ENCODE data around the gene ALPG. TPM values are rescaled to one million over a fixed set of nuclear protein-coding genes. Genes with fewer than 3 reads are reported as not detected.
A peak's percentile ranks its signal among the peaks of the same experiment; 100 is the strongest.
"Not testable (repeated sequence)": the region's sequence is repeated elsewhere in the genome, so short reads cannot be mapped to it uniquely, and the experiment has no call there.

Gene ALPG
- total RNA-seq, 1 donor from 2014 or later = not detected

DNA sequence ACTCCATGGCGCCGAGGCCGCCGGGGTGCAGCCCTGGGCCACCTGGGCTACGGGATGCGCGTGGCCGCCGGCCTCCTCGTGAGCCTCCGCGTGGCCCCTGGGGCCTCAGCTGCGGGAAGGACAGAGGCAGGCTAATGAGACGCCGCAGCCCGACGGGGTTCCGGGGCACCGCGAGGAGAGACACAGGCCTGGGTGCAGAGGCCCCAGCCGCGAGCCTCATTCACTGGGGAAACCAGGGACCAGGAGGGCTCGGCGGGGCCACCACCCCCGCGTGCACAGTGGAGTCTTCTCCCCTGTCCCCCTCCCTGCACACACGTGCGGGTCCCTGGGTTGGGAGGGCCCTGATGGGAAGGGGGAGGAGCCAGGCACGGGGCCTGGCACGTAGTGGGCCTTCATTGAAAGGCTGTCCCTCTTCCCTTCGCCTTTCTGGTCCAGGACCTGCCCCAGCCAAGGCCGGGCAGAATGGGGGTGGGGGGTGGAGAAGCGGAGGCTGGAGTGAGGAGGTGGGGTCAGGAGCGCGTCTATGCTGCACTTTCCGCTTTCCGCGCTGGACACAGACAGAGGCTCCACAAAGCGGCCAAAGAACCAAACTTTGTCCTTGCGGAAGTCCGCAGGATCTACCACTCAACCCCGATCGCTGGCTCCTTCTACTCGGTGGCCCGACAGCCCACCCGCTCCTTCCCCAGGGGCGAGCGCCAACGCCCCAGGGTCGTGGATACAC is 19.0 kb upstream of the ALPG start:
- peaks cover 14% of the 10 kb centered on the region for H3K27me3 Mint-ChIP-seq (ENCODE audit: low read depth)
- no peak overlapping the region for H3K27ac Mint-ChIP-seq (ENCODE audit: unreplicated experiment)
- no peaks in the 10 kb centered on the region for H3K9me3 Mint-ChIP-seq (ENCODE audit: low read depth)
- peak; percentile 86 for DNase-seq (ENCODE audit: low spot score)
- no peak overlapping the region for H3K4me3 Mint-ChIP-seq (ENCODE audit: unreplicated experiment)
- TF ChIP-seq, protein P1, sequence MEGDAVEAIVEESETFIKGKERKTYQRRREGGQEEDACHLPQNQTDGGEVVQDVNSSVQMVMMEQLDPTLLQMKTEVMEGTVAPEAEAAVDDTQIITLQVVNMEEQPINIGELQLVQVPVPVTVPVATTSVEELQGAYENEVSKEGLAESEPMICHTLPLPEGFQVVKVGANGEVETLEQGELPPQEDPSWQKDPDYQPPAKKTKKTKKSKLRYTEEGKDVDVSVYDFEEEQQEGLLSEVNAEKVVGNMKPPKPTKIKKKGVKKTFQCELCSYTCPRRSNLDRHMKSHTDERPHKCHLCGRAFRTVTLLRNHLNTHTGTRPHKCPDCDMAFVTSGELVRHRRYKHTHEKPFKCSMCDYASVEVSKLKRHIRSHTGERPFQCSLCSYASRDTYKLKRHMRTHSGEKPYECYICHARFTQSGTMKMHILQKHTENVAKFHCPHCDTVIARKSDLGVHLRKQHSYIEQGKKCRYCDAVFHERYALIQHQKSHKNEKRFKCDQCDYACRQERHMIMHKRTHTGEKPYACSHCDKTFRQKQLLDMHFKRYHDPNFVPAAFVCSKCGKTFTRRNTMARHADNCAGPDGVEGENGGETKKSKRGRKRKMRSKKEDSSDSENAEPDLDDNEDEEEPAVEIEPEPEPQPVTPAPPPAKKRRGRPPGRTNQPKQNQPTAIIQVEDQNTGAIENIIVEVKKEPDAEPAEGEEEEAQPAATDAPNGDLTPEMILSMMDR (IDR thresholded peaks at IDR 0.05) = no peak
- H3K4me1 Mint-ChIP-seq (ENCODE audit: low read depth) = peaks cover 42% of the 10 kb centered on the region
- no peaks in the 10 kb centered on the region for H3K36me3 Mint-ChIP-seq (ENCODE audit: low read depth)

DNA sequence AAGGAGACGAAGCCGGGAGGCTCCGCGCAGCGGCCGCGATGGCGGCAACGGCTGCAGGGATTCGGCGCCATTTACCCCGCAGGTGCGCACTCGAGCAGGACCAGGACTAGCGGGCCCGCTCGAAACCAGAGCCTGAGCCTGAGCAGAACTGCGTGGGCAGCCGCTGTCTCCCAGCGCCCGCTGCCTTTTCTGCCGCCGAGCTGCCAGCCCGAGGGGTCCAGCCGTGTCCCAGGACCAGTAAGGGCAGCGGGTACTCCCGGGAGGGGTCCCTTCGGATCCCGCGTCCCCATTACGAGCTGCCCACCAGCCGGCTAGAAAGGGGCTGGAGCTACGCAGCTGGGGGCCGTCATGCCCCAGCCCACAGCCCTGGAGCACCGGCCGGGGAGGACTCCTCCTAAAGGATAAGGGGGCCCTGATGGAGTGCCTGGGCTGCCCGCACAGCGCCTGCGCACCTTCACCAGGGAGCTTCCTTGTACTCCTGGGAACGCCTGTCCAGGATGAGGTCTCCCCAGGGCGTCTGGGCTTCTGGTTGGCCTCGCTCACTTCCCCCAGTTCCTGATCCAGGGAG is 18.2 kb upstream of the ALPG start:
- H3K27me3 Mint-ChIP-seq (ENCODE audit: low read depth) = peaks cover 13% of the 10 kb centered on the region
- peaks cover 42% of the 10 kb centered on the region for H3K4me1 Mint-ChIP-seq (ENCODE audit: low read depth)
- no peak overlapping the region for H3K27ac Mint-ChIP-seq (ENCODE audit: unreplicated experiment)
- H3K36me3 Mint-ChIP-seq (ENCODE audit: low read depth) = no peaks in the 10 kb centered on the region
- DNase-seq (ENCODE audit: low spot score) = peak; percentile 91
- TF ChIP-seq, protein P1 (IDR thresholded peaks at IDR 0.05) = no peak
- H3K4me3 Mint-ChIP-seq (ENCODE audit: unreplicated experiment) = no peak overlapping the region
- H3K9me3 Mint-ChIP-seq (ENCODE audit: low read depth) = no peaks in the 10 kb centered on the region

DNA sequence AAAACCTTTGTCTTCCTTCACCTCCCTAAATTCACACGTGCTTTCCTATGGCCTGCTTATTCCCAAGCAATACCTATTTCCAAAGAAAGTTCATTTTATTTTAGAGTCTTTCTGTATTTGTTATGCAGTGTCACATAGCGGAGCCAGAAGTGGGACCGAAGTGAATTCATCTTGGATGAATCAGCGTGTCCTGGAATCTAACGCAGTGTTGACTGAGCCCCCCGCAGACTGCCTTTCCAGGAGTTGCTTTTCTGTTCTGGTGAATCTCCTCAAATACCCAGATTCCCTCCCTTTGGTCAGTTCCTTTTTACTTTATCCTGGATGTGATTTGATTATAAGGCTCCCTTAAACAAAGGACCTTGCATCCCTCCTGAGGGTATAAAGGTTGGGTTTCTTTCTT is 17.3 kb upstream of the ALPG start:
- H3K36me3 Mint-ChIP-seq (ENCODE audit: low read depth) = no peaks in the 10 kb centered on the region
- no peak overlapping the region for H3K4me3 Mint-ChIP-seq (ENCODE audit: unreplicated experiment)
- peak overlapping the region; percentile 72 for H3K27ac Mint-ChIP-seq (ENCODE audit: unreplicated experiment)
- H3K4me1 Mint-ChIP-seq (ENCODE audit: low read depth) = peaks cover 42% of the 10 kb centered on the region
- no peaks in the 10 kb centered on the region for H3K9me3 Mint-ChIP-seq (ENCODE audit: low read depth)
- TF ChIP-seq, protein P1 (IDR thresholded peaks at IDR 0.05) = no peak
- peaks cover 13% of the 10 kb centered on the region for H3K27me3 Mint-ChIP-seq (ENCODE audit: low read depth)
- DNase-seq (ENCODE audit: low spot score) = peak; percentile 32

DNA sequence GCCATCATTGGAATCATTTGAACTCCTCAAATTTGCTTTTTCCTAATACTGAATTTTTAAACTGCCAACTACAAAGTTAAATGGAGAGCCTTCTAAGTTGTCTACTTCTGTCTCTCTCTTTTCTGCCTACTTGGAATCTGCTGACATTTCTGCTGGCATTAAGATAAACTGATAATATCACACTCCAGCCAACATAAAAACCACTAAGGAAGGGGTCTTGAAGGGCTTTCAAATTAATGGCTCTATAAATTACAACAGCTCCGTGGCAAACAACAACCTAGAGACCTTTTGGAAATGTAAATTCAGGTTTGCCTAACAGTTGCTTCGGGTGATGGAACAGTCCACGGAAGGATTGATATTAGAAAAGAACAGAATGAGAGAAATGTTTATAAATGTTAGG is 16.0 kb upstream of the ALPG start:
- Mint-ChIP-seq H3K4me3 (ENCODE audit: unreplicated experiment) (no peak overlapping the region), H3K27me3 (ENCODE audit: low read depth) (peaks cover 12% of the 10 kb centered on the region), H3K4me1 (ENCODE audit: low read depth) (peaks cover 38% of the 10 kb centered on the region), H3K36me3 (ENCODE audit: low read depth) (no peaks in the 10 kb centered on the region), H3K9me3 (ENCODE audit: low read depth) (no peaks in the 10 kb centered on the region), H3K27ac (ENCODE audit: unreplicated experiment) (no peak overlapping the region)
- no peak for DNase-seq (ENCODE audit: low spot score)
- TF ChIP-seq, protein P1 (IDR thresholded peaks at IDR 0.05) = no peak

DNA sequence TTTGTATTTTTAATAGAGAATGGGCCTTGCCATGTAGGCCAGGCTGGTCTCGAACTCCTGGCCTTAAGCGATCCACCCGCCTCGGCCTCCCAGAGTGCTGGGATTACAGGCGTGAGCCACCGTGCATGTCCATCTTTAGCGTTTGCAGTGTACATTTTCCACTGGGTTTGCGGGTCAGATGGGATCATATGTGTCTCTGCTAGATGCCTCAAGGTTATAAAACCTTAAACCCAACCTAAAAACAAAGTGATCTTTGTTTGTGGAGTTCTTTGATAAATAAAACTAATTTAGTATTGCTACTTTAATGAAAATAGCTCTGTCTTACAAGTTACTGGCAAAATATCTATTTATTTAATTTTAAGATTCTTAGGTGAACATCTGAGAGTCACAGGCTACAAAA is 13.1 kb upstream of the ALPG start:
- peaks cover 12% of the 10 kb centered on the region for H3K27me3 Mint-ChIP-seq (ENCODE audit: low read depth)
- H3K4me3 Mint-ChIP-seq (ENCODE audit: unreplicated experiment) = no peak overlapping the region
- no peak for DNase-seq (ENCODE audit: low spot score)
- no peaks in the 10 kb centered on the region for H3K36me3 Mint-ChIP-seq (ENCODE audit: low read depth)
- H3K4me1 Mint-ChIP-seq (ENCODE audit: low read depth) = peaks cover 28% of the 10 kb centered on the region
- TF ChIP-seq, protein P1 (IDR thresholded peaks at IDR 0.05) = no peak
- no peak overlapping the region for H3K27ac Mint-ChIP-seq (ENCODE audit: unreplicated experiment)
- H3K9me3 Mint-ChIP-seq (ENCODE audit: low read depth) = no peaks in the 10 kb centered on the region

DNA sequence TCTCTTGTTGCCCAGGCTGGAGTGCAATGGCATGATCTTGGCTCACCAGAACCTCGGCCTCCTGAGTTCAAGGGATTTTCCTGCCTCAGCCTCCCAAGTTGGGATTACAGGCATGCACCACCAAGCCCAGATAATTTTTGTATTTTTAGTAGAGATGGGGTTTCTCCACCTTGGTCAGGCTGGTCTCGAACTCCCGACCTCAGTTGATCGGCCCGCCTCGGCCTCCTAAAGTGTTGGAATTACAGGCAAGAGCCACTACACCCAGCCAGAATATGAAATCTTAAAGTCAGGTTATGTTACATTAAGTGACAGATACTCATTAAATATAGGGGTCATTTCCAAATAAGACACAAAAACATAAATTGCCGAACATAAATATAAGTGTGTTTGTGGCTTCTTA is 12.2 kb upstream of the ALPG start:
- peak; percentile 40 for DNase-seq (ENCODE audit: low spot score)
- H3K4me1 Mint-ChIP-seq (ENCODE audit: low read depth) = peaks cover 19% of the 10 kb centered on the region
- not testable (repeated sequence) for H3K4me3 Mint-ChIP-seq (ENCODE audit: unreplicated experiment); H3K9me3 Mint-ChIP-seq (ENCODE audit: low read depth); H3K27ac Mint-ChIP-seq (ENCODE audit: unreplicated experiment); H3K36me3 Mint-ChIP-seq (ENCODE audit: low read depth)
- H3K27me3 Mint-ChIP-seq (ENCODE audit: low read depth) = peaks cover 14% of the 10 kb centered on the region

All from chondrocyte (in vitro differentiated cells).